Measurements from ENCODE around the gene FBXO31.

Gene FBXO31

GRCh38 chr16:87345726-87346424 lies 37.7 kb downstream of the FBXO31 start:
- no peak for TF ChIP-seq CTCF (IDR thresholded peaks at IDR 0.05)
- Histone ChIP-seq H3K4me1 (no peaks in the 10 kb centered on the region), H3K9me3 (no peaks in the 10 kb centered on the region), H3K27ac (no peak overlapping the region), H3K36me3 (peaks cover 41 to 79% (median 65%) of the 10 kb centered on the region in 3 donors), H3K27me3 (no peaks in the 10 kb centered on the region), H3K4me3 (no peak overlapping the region)
- intact Hi-C loops (cut with DNase I; ENCODE audit: low total_unique reads), result no loop called here
- DNase-seq, result no peak

- TF ChIP-seq CTCF (IDR thresholded peaks at IDR 0.05), result no peak
- Histone ChIP-seq H3K36me3 (peaks cover 46 to 87% (median 69%) of the 10 kb centered on the region in 3 donors), H3K4me3 (no peak overlapping the region), H3K9me3 (no peaks in the 10 kb centered on the region), H3K27ac (no peak overlapping the region), H3K27me3 (no peaks in the 10 kb centered on the region), H3K4me1 (no peaks in the 10 kb centered on the region)
- intact Hi-C loops (cut with DNase I; ENCODE audit: low total_unique reads), result no loop called here
- no peak for DNase-seq
Observed at GRCh38 chr16:87344931-87345631, 38.5 kb downstream of the FBXO31 start.

- Histone ChIP-seq H3K4me3 (no peak overlapping the region), H3K9me3 (no peaks in the 10 kb centered on the region), H3K27me3 (no peaks in the 10 kb centered on the region), H3K4me1 (no peaks in the 10 kb centered on the region), H3K27ac (no peak overlapping the region), H3K36me3 (peaks cover 52 to 91% (median 76%) of the 10 kb centered on the region in 3 donors)
- no peak for TF ChIP-seq CTCF (IDR thresholded peaks at IDR 0.05)
- no peak for DNase-seq
- intact Hi-C loops (cut with DNase I; ENCODE audit: low total_unique reads), result no loop called here
Observed at GRCh38 chr16:87344165-87344930, 39.2 kb downstream of the FBXO31 start.

GRCh38 chr16:87343753-87344050 lies 39.9 kb downstream of the FBXO31 start:
- no peak for DNase-seq
- no peaks in the 10 kb centered on the region for H3K9me3 ChIP-seq
- H3K4me1 ChIP-seq, result no peaks in the 10 kb centered on the region
- H3K4me3 ChIP-seq, result no peak overlapping the region
- TF ChIP-seq CTCF (IDR thresholded peaks at IDR 0.05), result no peak
- intact Hi-C loops (cut with DNase I; ENCODE audit: low total_unique reads), result no loop called here
- no peaks in the 10 kb centered on the region for H3K27me3 ChIP-seq
- peaks cover 58 to 93% (median 77%) of the 10 kb centered on the region in 3 donors for H3K36me3 ChIP-seq
- no peak overlapping the region for H3K27ac ChIP-seq

GRCh38 chr16:87342978-87343752 lies 40.4 kb downstream of the FBXO31 start:
- Histone ChIP-seq H3K36me3 (peaks cover 59 to 93% (median 77%) of the 10 kb centered on the region in 3 donors), H3K4me1 (no peaks in the 10 kb centered on the region), H3K27me3 (no peaks in the 10 kb centered on the region), H3K9me3 (no peaks in the 10 kb centered on the region), H3K4me3 (no peak overlapping the region), H3K27ac (no peak overlapping the region)
- no peak for TF ChIP-seq CTCF (IDR thresholded peaks at IDR 0.05)
- no peak for DNase-seq
- intact Hi-C loops (cut with DNase I; ENCODE audit: low total_unique reads), result no loop called here
